HG03103 (cell line): ENCODE measurements around the gene TMF1.

Experiments used
- ATAC-seq: cut with Tn5 transposase; IDR thresholded peaks from one replicate; pipeline ENCODE4 v1.9.1; 2021; ENCODE audit warnings: low read depth; ENCODE audit not compliant: unreplicated experiment

TMF1 gene

GRCh38 chr3:69051756-69052471, at the start of gene TMF1:
TMF1 (minus strand) TSS chr3:69052333; CDS start chr3:69052086, 247 bp downstream.
- ATAC-seq, result peak; percentile 94

GRCh38 chr3:69099576-69099975, 47.4 kb upstream of the TMF1 start:
- ATAC-seq, result no peak

- ATAC-seq, result no peak
Observed at GRCh38 chr3:69097407-69098086, 45.4 kb upstream of the TMF1 start.

- ATAC-seq, result no peak
Observed at GRCh38 chr3:69096299-69096698, 44.2 kb upstream of the TMF1 start.

- ATAC-seq, result no peak
Observed at GRCh38 chr3:69095636-69096035, 43.5 kb upstream of the TMF1 start.

GRCh38 chr3:69094467-69095205, 42.5 kb upstream of the TMF1 start:
- no peak for ATAC-seq

- ATAC-seq, result peak; percentile 74
Observed at GRCh38 chr3:69092030-69092516, 39.9 kb upstream of the TMF1 start.

- ATAC-seq, result peak; percentile 2
Observed at GRCh38 chr3:69091389-69092029, 39.4 kb upstream of the TMF1 start.

GRCh38 chr3:69090021-69090420, 37.9 kb upstream of the TMF1 start:
- no peak for ATAC-seq

GRCh38 chr3:69088063-69088462, 35.9 kb upstream of the TMF1 start:
- peak; percentile 28 for ATAC-seq

- no peak for ATAC-seq
Observed at GRCh38 chr3:69087030-69087791, 35.1 kb upstream of the TMF1 start.

GRCh38 chr3:69085833-69086722, 33.9 kb upstream of the TMF1 start:
- no peak for ATAC-seq

- no peak for ATAC-seq
Observed at GRCh38 chr3:69085168-69085832, 33.2 kb upstream of the TMF1 start.

GRCh38 chr3:69084326-69085167, 32.4 kb upstream of the TMF1 start, which contains the start of gene ARL6IP5:
ARL6IP5 (plus strand) TSS chr3:69084937; CDS start chr3:69085048, 111 bp downstream.
- ATAC-seq, result peak; percentile 43

GRCh38 chr3:69082805-69083204, 30.7 kb upstream of the TMF1 start:
- ATAC-seq, result peak; percentile 56

- ATAC-seq, result no peak
Observed at GRCh38 chr3:69082361-69082760, 30.2 kb upstream of the TMF1 start.

GRCh38 chr3:69081583-69082262, 29.6 kb upstream of the TMF1 start:
- ATAC-seq, result no peak
